Ishikawa (cell line): ENCODE measurements around the gene SETX.
A peak's percentile ranks its signal among the peaks of the same experiment; 100 is the strongest.

Experiments used
- CEBPB ChIP-seq: IDR thresholded peaks from 2 replicates; pipeline ENCODE4 v1.6.1; 2012
- CREB1 ChIP-seq: IDR thresholded peaks from 2 replicates; pipeline ENCODE4 v1.6.1; 2012; ENCODE audit warnings: low read depth
- EGR1 ChIP-seq: IDR thresholded peaks from 2 replicates; pipeline ENCODE4 v1.6.1; 2012
- EP300 ChIP-seq: IDR thresholded peaks from 2 replicates; pipeline ENCODE4 v1.6.1; 2012; ENCODE audit warnings: borderline replicate concordance
- FOXM1 ChIP-seq: IDR thresholded peaks from 2 replicates; pipeline ENCODE4 v1.6.1; 2012; ENCODE audit warnings: low read depth, borderline replicate concordance
- MAX ChIP-seq: IDR thresholded peaks from 2 replicates; pipeline ENCODE4 v1.6.1; 2012
- NFIC ChIP-seq: IDR thresholded peaks from 2 replicates; pipeline ENCODE4 v1.6.1; 2012
- RAD21 ChIP-seq: IDR thresholded peaks from 2 replicates; pipeline ENCODE4 v1.6.1; 2012; ENCODE audit warnings: low read depth
- REST ChIP-seq: IDR thresholded peaks from 2 replicates; pipeline ENCODE4 v1.6.1; 2012; ENCODE audit warnings: low read depth, mild to moderate bottlenecking
- TAF1 ChIP-seq: IDR thresholded peaks from 2 replicates; pipeline ENCODE4 v1.6.1; 2012; ENCODE audit warnings: low read depth, mild to moderate bottlenecking
- TCF12 ChIP-seq: IDR thresholded peaks from 2 replicates; pipeline ENCODE4 v1.6.1; 2012; ENCODE audit warnings: low read depth
- TEAD4 ChIP-seq: IDR thresholded peaks from 2 replicates; pipeline ENCODE4 v1.6.1; 2012
- USF1 ChIP-seq: IDR thresholded peaks from 2 replicates; pipeline ENCODE4 v1.6.1; 2012
- YY1 ChIP-seq: IDR thresholded peaks from 2 replicates; pipeline ENCODE4 v1.6.1; 2012; ENCODE audit warnings: low read depth
- ZBTB7A ChIP-seq: IDR thresholded peaks from 2 replicates; pipeline ENCODE4 v1.6.1; 2012; ENCODE audit warnings: low read depth

The SETX gene

GRCh38 chr9:132328580-132328979, 26.2 kb downstream of the SETX start:
- TF ChIP-seq EGR1 (no peak), EP300 (no peak), YY1 (no peak), TEAD4 (no peak), NFIC (no peak), CEBPB (no peak), USF1 (no peak), TAF1 (no peak), MAX (no peak), ZBTB7A (no peak), TCF12 (no peak), RAD21 (no peak), CREB1 (no peak), REST (no peak), FOXM1 (no peak)

GRCh38 chr9:132327537-132327936, 27.2 kb downstream of the SETX start:
- TF ChIP-seq CEBPB (no peak), EP300 (no peak), TCF12 (no peak), EGR1 (no peak), REST (no peak), YY1 (no peak), USF1 (no peak), TEAD4 (no peak), NFIC (no peak), ZBTB7A (no peak), FOXM1 (no peak), TAF1 (no peak)

- TF ChIP-seq CREB1 (no peak), EP300 (no peak), USF1 (no peak), TEAD4 (no peak), REST (no peak), TCF12 (no peak)
These were observed 30.4 kb downstream of the SETX start for GRCh38 chr9:132324425-132324824.

GRCh38 chr9:132319421-132320110, 35.2 kb downstream of the SETX start:
- no peak for TF ChIP-seq FOXM1
- TF ChIP-seq TCF12: no peak
- TF ChIP-seq EP300: peak; percentile 32; the same call in 1 of the 2 replicates
- TF ChIP-seq YY1: 0 out of 2 replicates have a peak, but pooled peaks have one; percentile 42
- peak; percentile 87 for TF ChIP-seq NFIC
- no peak for TF ChIP-seq TAF1
- TF ChIP-seq EGR1: no peak
- TF ChIP-seq CEBPB: no peak
- TF ChIP-seq USF1: no peak
- no peak for TF ChIP-seq CREB1
- TF ChIP-seq RAD21: no peak
- peak; percentile 98 for TF ChIP-seq TEAD4
- TF ChIP-seq REST: no peak
- no peak for TF ChIP-seq ZBTB7A
- no peak for TF ChIP-seq MAX
